ENCODE results near the gene HHATL.

HHATL gene

DNA sequence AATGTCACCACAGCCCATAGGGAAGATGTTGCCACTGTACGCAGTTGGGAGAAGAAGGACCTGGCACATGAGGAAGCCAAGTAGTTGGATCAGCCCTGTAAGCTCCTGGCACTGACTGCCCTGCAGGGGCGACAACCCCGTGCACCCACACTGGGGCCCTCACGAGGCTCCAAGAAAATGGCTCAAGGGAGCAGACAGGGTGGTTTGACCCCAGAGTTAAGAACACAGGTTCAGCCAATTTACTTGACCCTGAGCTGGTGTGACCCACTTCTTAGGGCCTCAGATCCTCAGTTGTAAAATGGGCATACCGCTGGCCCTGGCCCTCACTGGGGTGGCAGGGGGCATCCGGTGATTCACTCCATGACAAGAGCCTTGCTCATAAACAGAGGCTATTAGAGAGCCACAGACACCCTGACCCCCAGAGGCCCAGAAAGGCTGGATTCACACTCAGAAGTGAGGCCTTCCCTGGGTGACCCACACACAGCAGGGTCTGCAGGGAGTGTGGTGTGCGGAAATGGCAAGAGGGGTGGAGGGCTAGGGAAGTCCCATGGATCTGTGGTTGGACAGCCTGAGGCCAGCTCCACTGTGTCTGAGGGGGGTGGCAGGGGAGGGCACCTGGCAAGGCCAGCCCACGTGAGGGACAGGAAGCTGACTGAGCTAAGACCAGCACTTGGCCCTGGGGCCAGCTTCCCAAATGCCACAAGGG is 1.7 kb upstream of the HHATL start:
- Histone ChIP-seq H3K23ac (ENCODE audit: low read length) (no peak overlapping the region), H2AK5ac (ENCODE audit: low read length) (no peak overlapping the region), H4K8ac (ENCODE audit: low read depth, low read length) (no peak overlapping the region), H3K4ac (ENCODE audit: low read depth, low read length) (no peak overlapping the region), H2BK5ac (ENCODE audit: low read length) (no peak overlapping the region), H3K79me2 (ENCODE audit: control insufficient read depth, insufficient read depth, low read length) (no peaks in the 10 kb centered on the region), H3K4me1 (ENCODE audit: control insufficient read depth, low read depth, low read length) (no peaks in the 10 kb centered on the region), H2BK15ac (replicated peaks; ENCODE audit: low read depth) (no peak overlapping the region), H3K9ac (ENCODE audit: low read length) (no peak overlapping the region), H4K5ac (ENCODE audit: low read length) (no peak overlapping the region), H3K36me3 (ENCODE audit: control insufficient read depth, insufficient read depth, low read length) (no peaks in the 10 kb centered on the region), H3K4me3 (ENCODE audit: low read length) (no peak overlapping the region), H3K56ac (ENCODE audit: low read length) (no peak overlapping the region), H3K27ac (ENCODE audit: low read depth, low read length) (no peak overlapping the region), H3K4me2 (ENCODE audit: low read length) (no peak overlapping the region), H3K79me1 (ENCODE audit: low read length) (no peaks in the 10 kb centered on the region), H2BK120ac (ENCODE audit: low read depth, low read length) (no peak overlapping the region), H3K18ac (ENCODE audit: low read length) (no peak overlapping the region), H3K27me3 (ENCODE audit: insufficient read depth, low read length, poor library complexity) (no peaks in the 10 kb centered on the region)
- DNase-seq = no peak
- WGBS (ENCODE audit: extremely low coverage, insufficient coverage, low lambda C conversion rate) = no CpG with 5 or more reads among the region's 8 CpGs

DNA sequence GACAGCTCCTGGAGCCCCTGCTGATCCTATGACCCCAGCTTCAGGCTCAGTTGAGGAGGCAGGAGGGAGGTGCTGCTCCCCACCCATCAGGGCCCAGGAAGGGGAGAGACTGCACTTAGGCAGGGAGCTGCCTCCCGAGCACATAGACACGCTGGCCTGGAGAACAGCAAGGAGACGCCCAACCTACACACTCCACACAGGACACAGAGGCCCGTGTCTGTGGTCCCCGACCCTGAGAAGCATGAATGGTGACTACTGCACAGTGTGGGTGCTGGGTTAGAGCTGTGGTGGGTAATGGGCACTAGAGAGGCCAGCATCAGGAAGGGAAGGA is 1.1 kb upstream of the HHATL start:
- Histone ChIP-seq H4K8ac (ENCODE audit: low read depth, low read length) (no peak overlapping the region), H2BK15ac (replicated peaks; ENCODE audit: low read depth) (no peak overlapping the region), H3K79me2 (ENCODE audit: control insufficient read depth, insufficient read depth, low read length) (no peaks in the 10 kb centered on the region), H3K18ac (ENCODE audit: low read length) (no peak overlapping the region), H3K4ac (ENCODE audit: low read depth, low read length) (no peak overlapping the region), H2AK5ac (ENCODE audit: low read length) (no peak overlapping the region), H3K4me2 (ENCODE audit: low read length) (no peak overlapping the region), H3K79me1 (ENCODE audit: low read length) (no peaks in the 10 kb centered on the region), H3K9ac (ENCODE audit: low read length) (no peak overlapping the region), H3K23ac (ENCODE audit: low read length) (no peak overlapping the region), H2BK120ac (ENCODE audit: low read depth, low read length) (no peak overlapping the region), H4K5ac (ENCODE audit: low read length) (no peak overlapping the region), H2BK5ac (ENCODE audit: low read length) (no peak overlapping the region), H3K4me3 (ENCODE audit: low read length) (no peak overlapping the region), H3K4me1 (ENCODE audit: control insufficient read depth, low read depth, low read length) (no peaks in the 10 kb centered on the region), H3K27ac (ENCODE audit: low read depth, low read length) (no peak overlapping the region), H3K36me3 (ENCODE audit: control insufficient read depth, insufficient read depth, low read length) (no peaks in the 10 kb centered on the region), H3K56ac (ENCODE audit: low read length) (no peak overlapping the region), H3K27me3 (ENCODE audit: insufficient read depth, low read length, poor library complexity) (no peaks in the 10 kb centered on the region)
- DNase-seq = no peak
- no CpG with 5 or more reads among the region's 5 CpGs for WGBS (ENCODE audit: extremely low coverage, insufficient coverage, low lambda C conversion rate)

DNA sequence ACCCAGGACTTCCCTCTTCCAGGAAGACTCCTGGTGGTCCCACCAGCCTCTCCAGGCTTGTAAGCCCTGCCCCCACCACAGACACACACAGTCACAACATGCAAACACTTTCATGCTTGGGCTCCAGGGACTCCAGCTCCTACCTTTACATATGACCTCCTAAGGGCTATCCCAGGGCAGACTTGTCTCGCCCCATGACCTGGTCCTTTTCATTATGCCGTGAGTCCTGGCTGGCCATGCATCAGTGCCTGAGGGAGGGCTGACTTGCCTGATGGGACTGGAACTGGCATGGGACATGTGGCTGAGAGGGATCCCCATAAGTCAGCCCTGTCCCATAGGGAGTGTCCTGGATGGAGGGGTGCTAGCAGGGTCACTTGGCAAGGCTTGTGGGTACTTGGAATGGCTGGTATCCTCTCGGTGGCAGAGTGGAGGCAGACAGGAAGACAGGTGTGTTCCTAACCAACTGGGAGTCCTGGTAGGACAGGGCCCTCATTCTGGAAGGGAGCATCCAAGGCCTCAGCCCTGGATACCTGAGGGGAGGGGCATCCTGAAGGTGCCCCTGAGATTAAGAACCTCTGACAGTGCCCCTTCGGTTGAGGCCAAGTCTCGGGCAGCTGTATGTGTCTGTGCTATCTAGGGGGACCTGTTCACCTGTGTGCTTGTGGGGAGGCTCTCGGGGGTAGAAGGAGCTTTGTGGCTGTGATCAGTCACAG is 540 bp upstream of the HHATL start:
- Histone ChIP-seq H3K27ac (ENCODE audit: low read depth, low read length) (no peak overlapping the region), H2AK5ac (ENCODE audit: low read length) (no peak overlapping the region), H3K4me2 (ENCODE audit: low read length) (no peak overlapping the region), H2BK5ac (ENCODE audit: low read length) (no peak overlapping the region), H4K5ac (ENCODE audit: low read length) (no peak overlapping the region), H3K56ac (ENCODE audit: low read length) (no peak overlapping the region), H2BK120ac (ENCODE audit: low read depth, low read length) (no peak overlapping the region), H3K4me3 (ENCODE audit: low read length) (no peak overlapping the region), H4K8ac (ENCODE audit: low read depth, low read length) (no peak overlapping the region), H3K4me1 (ENCODE audit: control insufficient read depth, low read depth, low read length) (no peaks in the 10 kb centered on the region), H3K23ac (ENCODE audit: low read length) (no peak overlapping the region), H3K4ac (ENCODE audit: low read depth, low read length) (no peak overlapping the region), H3K27me3 (ENCODE audit: insufficient read depth, low read length, poor library complexity) (no peaks in the 10 kb centered on the region), H3K36me3 (ENCODE audit: control insufficient read depth, insufficient read depth, low read length) (no peaks in the 10 kb centered on the region), H3K18ac (ENCODE audit: low read length) (no peak overlapping the region), H3K79me1 (ENCODE audit: low read length) (no peaks in the 10 kb centered on the region), H3K79me2 (ENCODE audit: control insufficient read depth, insufficient read depth, low read length) (no peaks in the 10 kb centered on the region), H2BK15ac (replicated peaks; ENCODE audit: low read depth) (no peak overlapping the region), H3K9ac (ENCODE audit: low read length) (no peak overlapping the region)
- no peak for DNase-seq
- WGBS (ENCODE audit: extremely low coverage, insufficient coverage, low lambda C conversion rate) = no CpG with 5 or more reads among the region's 6 CpGs

DNA sequence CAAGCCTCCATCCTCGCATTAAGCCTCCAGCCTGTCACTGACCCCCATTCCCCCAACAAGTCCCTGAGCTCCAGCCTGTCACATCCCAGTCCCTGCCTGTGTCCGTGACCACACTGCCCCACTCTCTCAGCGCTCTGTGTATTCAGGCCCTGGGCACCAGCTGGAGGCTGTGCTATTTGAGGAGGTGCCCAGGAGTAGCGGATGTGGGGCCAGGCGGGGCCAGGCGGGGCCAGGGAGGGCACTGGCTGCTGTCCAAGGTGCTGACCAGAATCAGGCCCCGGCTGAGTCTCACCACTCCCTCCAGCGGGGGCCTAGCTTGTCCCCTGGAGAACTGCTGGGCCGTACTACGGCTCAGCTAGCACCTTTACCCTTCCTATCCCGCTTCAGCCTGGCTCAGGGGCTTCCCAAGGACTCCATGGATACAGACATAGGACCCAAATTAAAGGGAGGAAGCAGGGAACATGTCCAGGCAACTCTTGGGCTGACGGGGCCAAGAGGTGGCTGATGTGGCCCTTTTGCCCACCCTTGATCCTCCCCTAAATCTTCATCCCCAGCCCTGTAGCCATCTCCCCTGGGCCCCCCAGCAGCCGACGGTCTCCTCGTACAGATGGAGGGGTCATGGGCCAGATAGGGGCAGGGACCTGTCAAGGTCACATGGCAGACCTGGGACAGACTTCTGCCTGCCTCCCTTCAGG is 1.1 kb downstream of the HHATL start:
- no peak overlapping the region for H3K27ac ChIP-seq (ENCODE audit: low read depth, low read length)
- no peaks in the 10 kb centered on the region for H3K79me1 ChIP-seq (ENCODE audit: low read length)
- no peak overlapping the region for H3K4ac ChIP-seq (ENCODE audit: low read depth, low read length)
- no peak overlapping the region for H3K4me2 ChIP-seq (ENCODE audit: low read length)
- H3K4me3 ChIP-seq (ENCODE audit: low read length) = no peak overlapping the region
- H3K56ac ChIP-seq (ENCODE audit: low read length) = no peak overlapping the region
- H4K5ac ChIP-seq (ENCODE audit: low read length) = no peak overlapping the region
- no peak overlapping the region for H3K23ac ChIP-seq (ENCODE audit: low read length)
- no peak overlapping the region for H3K18ac ChIP-seq (ENCODE audit: low read length)
- no peaks in the 10 kb centered on the region for H3K4me1 ChIP-seq (ENCODE audit: control insufficient read depth, low read depth, low read length)
- no peak overlapping the region for H2AK5ac ChIP-seq (ENCODE audit: low read length)
- H2BK120ac ChIP-seq (ENCODE audit: low read depth, low read length) = no peak overlapping the region
- no peak overlapping the region for H2BK15ac ChIP-seq (replicated peaks; ENCODE audit: low read depth)
- H2BK5ac ChIP-seq (ENCODE audit: low read length) = no peak overlapping the region
- no peak overlapping the region for H3K9ac ChIP-seq (ENCODE audit: low read length)
- no peaks in the 10 kb centered on the region for H3K36me3 ChIP-seq (ENCODE audit: control insufficient read depth, insufficient read depth, low read length)
- H4K8ac ChIP-seq (ENCODE audit: low read depth, low read length) = no peak overlapping the region
- no peaks in the 10 kb centered on the region for H3K79me2 ChIP-seq (ENCODE audit: control insufficient read depth, insufficient read depth, low read length)
- WGBS (ENCODE audit: extremely low coverage, insufficient coverage, low lambda C conversion rate) = no CpG with 5 or more reads among the region's 15 CpGs
- peak; percentile 68 for DNase-seq
- H3K27me3 ChIP-seq (ENCODE audit: insufficient read depth, low read length, poor library complexity) = no peaks in the 10 kb centered on the region

DNA sequence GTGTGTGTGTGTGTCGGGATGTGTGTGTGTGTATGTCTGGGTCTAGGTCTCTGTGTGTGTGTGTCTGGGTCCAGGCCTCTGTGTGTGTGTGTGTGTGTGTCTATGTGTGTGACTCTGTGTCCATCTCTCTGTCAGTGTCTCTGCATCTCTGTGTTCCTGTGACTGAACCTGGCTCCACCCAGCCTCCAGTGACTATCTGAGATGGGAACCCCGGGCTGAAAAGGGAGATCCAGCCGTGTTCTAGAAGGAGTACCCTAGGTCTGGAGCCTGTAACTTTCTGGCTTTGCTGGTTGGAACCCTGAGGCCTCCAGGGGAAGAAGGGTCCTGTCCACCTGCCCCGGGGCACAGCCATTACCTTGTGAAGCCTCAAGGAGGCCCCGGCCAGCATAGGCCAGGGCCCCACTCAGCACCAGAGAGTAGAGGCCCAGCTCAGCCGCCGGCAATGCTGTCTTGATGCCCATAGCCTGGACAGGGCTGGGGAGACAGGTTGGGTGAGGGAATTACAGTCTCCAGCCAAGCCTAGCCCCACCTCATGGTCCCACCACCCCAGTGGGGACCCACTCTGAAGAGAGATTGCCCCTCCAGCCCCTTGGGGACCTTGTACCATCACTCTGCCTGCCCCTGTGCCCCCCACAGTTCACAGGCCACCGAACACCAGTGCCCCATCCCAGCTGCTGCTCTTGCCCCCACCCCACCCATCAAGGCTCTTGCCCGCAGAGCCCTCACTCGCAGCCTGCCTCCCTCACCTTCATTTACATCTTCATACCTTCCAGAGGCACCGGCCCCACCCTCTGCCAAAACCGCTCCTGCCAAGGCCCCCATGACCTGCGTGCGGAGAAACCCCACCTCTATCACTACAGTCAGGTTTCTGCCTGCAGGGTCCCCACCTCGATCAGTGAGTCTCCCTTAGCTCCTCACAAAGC is 2.0 kb downstream of the HHATL start:
- no peak overlapping the region for H3K56ac ChIP-seq (ENCODE audit: low read length)
- no peak overlapping the region for H3K9ac ChIP-seq (ENCODE audit: low read length)
- DNase-seq = no peak
- H3K4me3 ChIP-seq (ENCODE audit: low read length) = no peak overlapping the region
- H3K27me3 ChIP-seq (ENCODE audit: insufficient read depth, low read length, poor library complexity) = no peaks in the 10 kb centered on the region
- no peaks in the 10 kb centered on the region for H3K36me3 ChIP-seq (ENCODE audit: control insufficient read depth, insufficient read depth, low read length)
- no peaks in the 10 kb centered on the region for H3K4me1 ChIP-seq (ENCODE audit: control insufficient read depth, low read depth, low read length)
- H2BK120ac ChIP-seq (ENCODE audit: low read depth, low read length) = no peak overlapping the region
- H2AK5ac ChIP-seq (ENCODE audit: low read length) = no peak overlapping the region
- no peak overlapping the region for H3K27ac ChIP-seq (ENCODE audit: low read depth, low read length)
- no peak overlapping the region for H3K4ac ChIP-seq (ENCODE audit: low read depth, low read length)
- no peak overlapping the region for H4K5ac ChIP-seq (ENCODE audit: low read length)
- H3K79me1 ChIP-seq (ENCODE audit: low read length) = no peaks in the 10 kb centered on the region
- no peak overlapping the region for H2BK15ac ChIP-seq (replicated peaks; ENCODE audit: low read depth)
- H2BK5ac ChIP-seq (ENCODE audit: low read length) = no peak overlapping the region
- no peak overlapping the region for H3K18ac ChIP-seq (ENCODE audit: low read length)
- WGBS (ENCODE audit: extremely low coverage, insufficient coverage, low lambda C conversion rate) = no CpG with 5 or more reads among the region's 15 CpGs
- H4K8ac ChIP-seq (ENCODE audit: low read depth, low read length) = no peak overlapping the region
- H3K23ac ChIP-seq (ENCODE audit: low read length) = no peak overlapping the region
- no peak overlapping the region for H3K4me2 ChIP-seq (ENCODE audit: low read length)
- no peaks in the 10 kb centered on the region for H3K79me2 ChIP-seq (ENCODE audit: control insufficient read depth, insufficient read depth, low read length)
